ENCODE measurements around the gene FOXG1. TPM values are rescaled to one million over a fixed set of nuclear protein-coding genes. Genes with fewer than 3 reads are reported as not detected.

The FOXG1 gene
- total RNA-seq, 2 donors from 2014 or later: not detected

GRCh38 chr14:28780843-28781820, 14.5 kb downstream of the FOXG1 start:
- no peak overlapping the region for H3K4me3 ChIP-seq
- H3K9ac ChIP-seq (ENCODE audit: low read depth in 2 of 2, low read length in 2 of 2): no peak overlapping the region
- DNase-seq: no peak
- intact Hi-C loops (cut with DNase I): no loop called here
- no peaks in the 10 kb centered on the region for H3K9me3 ChIP-seq
- TF ChIP-seq CTCF (IDR thresholded peaks at IDR 0.05): no peak
- H3K27ac ChIP-seq: no peak overlapping the region
- H3K4me1 ChIP-seq: no peaks in the 10 kb centered on the region
- H3K36me3 ChIP-seq: no peaks in the 10 kb centered on the region
- H3K27me3 ChIP-seq: peaks cover 33% of the 10 kb centered on the region

- Histone ChIP-seq H3K36me3 (no peaks in the 10 kb centered on the region), H3K4me1 (no peaks in the 10 kb centered on the region), H3K27ac (no peak overlapping the region), H3K4me3 (no peak overlapping the region), H3K9ac (ENCODE audit: low read depth in 2 of 2, low read length in 2 of 2) (no peak overlapping the region), H3K27me3 (peaks cover 28% of the 10 kb centered on the region), H3K9me3 (no peaks in the 10 kb centered on the region)
- no peak for TF ChIP-seq CTCF (IDR thresholded peaks at IDR 0.05)
- no peak for DNase-seq
- intact Hi-C loops (cut with DNase I): no loop called here
Observed at GRCh38 chr14:28782301-28782700, 15.7 kb downstream of the FOXG1 start.

GRCh38 chr14:28783664-28784063, 17.1 kb downstream of the FOXG1 start:
- intact Hi-C loops (cut with DNase I): no loop called here

GRCh38 chr14:28784096-28785048, 17.8 kb downstream of the FOXG1 start:
- no peak overlapping the region for H3K27ac ChIP-seq
- DNase-seq: no peak
- intact Hi-C loops (cut with DNase I): no loop called here
- H3K9ac ChIP-seq (ENCODE audit: low read depth in 2 of 2, low read length in 2 of 2): no peak overlapping the region
- peaks cover 15% of the 10 kb centered on the region for H3K27me3 ChIP-seq
- no peaks in the 10 kb centered on the region for H3K36me3 ChIP-seq
- H3K4me3 ChIP-seq: no peak overlapping the region
- H3K9me3 ChIP-seq: no peaks in the 10 kb centered on the region
- TF ChIP-seq CTCF (IDR thresholded peaks at IDR 0.05): no peak
- H3K4me1 ChIP-seq: no peaks in the 10 kb centered on the region

More at GRCh38 chr14:28783664-28784063, 17.1 kb downstream of the FOXG1 start:
- Histone ChIP-seq H3K36me3 (no peaks in the 10 kb centered on the region), H3K4me3 (no peak overlapping the region), H3K27me3 (peaks cover 17% of the 10 kb centered on the region), H3K9ac (ENCODE audit: low read depth in 2 of 2, low read length in 2 of 2) (no peak overlapping the region), H3K9me3 (no peaks in the 10 kb centered on the region), H3K27ac (no peak overlapping the region), H3K4me1 (no peaks in the 10 kb centered on the region)
- DNase-seq: no peak
- no peak for TF ChIP-seq CTCF (IDR thresholded peaks at IDR 0.05)

Measured in colonic mucosa (tissue), 4 donors.